Peyer's patch (tissue), 4 donors: ENCODE measurements around the gene ANK2.

ENCODE experiments used
- CTCF ChIP-seq, 6 experiments: fragments of 450-650 bp in 4 of 6; fragments of 200-600 bp in 2 of 6; sonication (generic) in 1 of 6; IDR thresholded peaks; one replicate each; pipeline ENCODE4 v1.5.1; 2017 to 2019; ENCODE audit warnings: antibody characterized with exemption in 6 of 6, mild to moderate bottlenecking in 3 of 6, moderate library complexity in 1 of 6
- POLR2A ChIP-seq, 2 donors: fragments of 450-650 bp; IDR thresholded peaks; one replicate each; pipeline ENCODE4 v1.5.1; 2017; ENCODE audit warnings: antibody characterized with exemption in 2 of 2, mild to moderate bottlenecking in 2 of 2, moderate library complexity in 2 of 2

- TF ChIP-seq CTCF (IDR thresholded peaks at IDR 0.05) (no peak), POLR2A (IDR thresholded peaks at IDR 0.05) (no peak)
Measured at GRCh38 chr4:113255628-113256027, 206.2 kb downstream of the ANK2 start.
